HG03159 (cell line): Measurements from ENCODE around the gene AKNA.
A peak's percentile ranks its signal among the peaks of the same experiment; 100 is the strongest.

Source experiments
- ATAC-seq: cut with Tn5 transposase; IDR thresholded peaks from one replicate; pipeline ENCODE4 v1.9.1; 2021; ENCODE audit warnings: mild to moderate bottlenecking, moderate library complexity; ENCODE audit not compliant: unreplicated experiment

Gene AKNA

GRCh38 chr9:114376586-114377445 lies 11.0 kb downstream of the AKNA start:
- no peak for ATAC-seq

- no peak for ATAC-seq
Measured at GRCh38 chr9:114375386-114376175, 12.2 kb downstream of the AKNA start.

GRCh38 chr9:114374936-114375335 lies 12.8 kb downstream of the AKNA start:
- no peak for ATAC-seq

- no peak for ATAC-seq
Measured at GRCh38 chr9:114373960-114374730, 13.6 kb downstream of the AKNA start.

- ATAC-seq = peak; percentile 95
Measured at GRCh38 chr9:114372921-114373448, 14.8 kb downstream of the AKNA start.

GRCh38 chr9:114371973-114372917 lies 15.5 kb downstream of the AKNA start:
- ATAC-seq = peak; percentile 26

GRCh38 chr9:114371343-114371944 lies 16.3 kb downstream of the AKNA start:
- ATAC-seq = no peak

GRCh38 chr9:114370968-114371320 lies 16.8 kb downstream of the AKNA start:
- ATAC-seq = no peak

- no peak for ATAC-seq
Measured at GRCh38 chr9:114370251-114370967, 17.4 kb downstream of the AKNA start.

GRCh38 chr9:114369216-114370130 lies 18.3 kb downstream of the AKNA start:
- ATAC-seq = no peak

- ATAC-seq = no peak
Measured at GRCh38 chr9:114367772-114368569, 19.8 kb downstream of the AKNA start.

- no peak for ATAC-seq
Measured at GRCh38 chr9:114367366-114367765, 20.4 kb downstream of the AKNA start.

GRCh38 chr9:114366334-114367128 lies 21.3 kb downstream of the AKNA start:
- ATAC-seq = peak; percentile 66

GRCh38 chr9:114365194-114365593 lies 22.6 kb downstream of the AKNA start:
- ATAC-seq = no peak

GRCh38 chr9:114364134-114365041 lies 23.4 kb downstream of the AKNA start:
- ATAC-seq = no peak
